Esophagus (tissue), 2 donors: ENCODE measurements around the gene JPT2. TPM values are rescaled to one million over a fixed set of nuclear protein-coding genes. Genes with fewer than 3 reads are reported as not detected.

Experiments
- H3K27ac ChIP-seq, 2 donors: one replicate each; pipeline ENCODE4 v1.5.1; 2013; ENCODE audit warnings: low read depth in 2 of 2, mild to moderate bottlenecking in 2 of 2, inconsistent platforms in 1 of 2, low read length in 1 of 2, moderate library complexity in 1 of 2
- H3K27me3 ChIP-seq, 2 donors: one replicate each; pipeline ENCODE4 v1.6.1; 2013; ENCODE audit warnings: low read length in 2 of 2, control low read depth in 1 of 2, mild to moderate bottlenecking in 1 of 2; ENCODE audit not compliant: insufficient read depth in 2 of 2, control insufficient read depth in 1 of 2
- H3K36me3 ChIP-seq, 2 donors: one replicate each; pipeline ENCODE4 v1.6.1; 2013; ENCODE audit warnings: low read length in 1 of 2; ENCODE audit not compliant: control insufficient read depth in 2 of 2, insufficient read depth in 2 of 2
- H3K4me1 ChIP-seq, 2 donors: one replicate each; pipeline ENCODE4 v1.6.1; 2013; ENCODE audit warnings: low read length in 1 of 2; ENCODE audit not compliant: control insufficient read depth in 2 of 2, insufficient read depth in 2 of 2
- H3K4me3 ChIP-seq, 2 donors: one replicate each; pipeline ENCODE4 v1.5.1; 2013; ENCODE audit warnings: low read length in 2 of 2, mild to moderate bottlenecking in 2 of 2, low read depth in 1 of 2, moderate library complexity in 1 of 2
- H3K9me3 ChIP-seq, 2 donors: one replicate each; pipeline ENCODE4 v1.6.1; 2013; ENCODE audit warnings: mild to moderate bottlenecking in 2 of 2, low read depth in 1 of 2, low read length in 1 of 2, moderate library complexity in 1 of 2; ENCODE audit not compliant: control insufficient read depth in 2 of 2, insufficient read depth in 1 of 2
- WGBS, 2 donors: extraction: QIAGEN DNeasy Blood & Tissue Kit; methylation state at CpG; one replicate each; pipeline ENCODE4 v1.1.7; 2013; 5-methylcytosine and 5-hydroxymethylcytosine counted together
- polyA plus RNA-seq, 2 donors: library from polyadenylated mRNA; stranded (reverse); fragments of 200-250 nt; gene quantifications; one replicate each; pipeline ENCODE4 v1.2.3, GENCODE V29; 2013
- donor health status: healthy with polysubstance abuse.
- donor health status: Bipolar disorder and iron deficiency.

The JPT2 gene
- polyA plus RNA-seq, 2 donors: 20.5 to 31.0 TPM

- H3K4me3 ChIP-seq: no peak overlapping the region
- 96 to 98% methylated on average over 6 to 8 of the region's 8 CpGs for WGBS, 2 donors
- no peaks in the 10 kb centered on the region for H3K9me3 ChIP-seq
- peaks cover 41 to 66% of the 10 kb centered on the region in 2 donors for H3K36me3 ChIP-seq
- no peak overlapping the region for H3K27ac ChIP-seq
- no peaks in the 10 kb centered on the region for H3K27me3 ChIP-seq
- H3K4me1 ChIP-seq: peaks cover 0 to 2% of the 10 kb centered on the region in 2 donors
These were observed 39.3 kb upstream of the JPT2 start for GRCh38 chr16:1638757-1639156.

GRCh38 chr16:1639282-1639681, 38.8 kb upstream of the JPT2 start:
- 79 to 84% methylated on average over 2 of the region's 2 CpGs for WGBS, 2 donors

GRCh38 chr16:1639860-1640259, 38.2 kb upstream of the JPT2 start:
- Histone ChIP-seq H3K4me3 (no peak overlapping the region), H3K9me3 (no peaks in the 10 kb centered on the region), H3K27ac (no peak overlapping the region), H3K36me3 (peaks cover 40 to 63% of the 10 kb centered on the region in 2 donors), H3K27me3 (no peaks in the 10 kb centered on the region), H3K4me1 (peaks cover 0 to 2% of the 10 kb centered on the region in 2 donors)
- WGBS, 2 donors: 80 to 89% methylated on average over 11 of the region's 11 CpGs

More at GRCh38 chr16:1639282-1639681, 38.8 kb upstream of the JPT2 start:
- Histone ChIP-seq H3K27me3 (no peaks in the 10 kb centered on the region), H3K4me1 (peaks cover 0 to 2% of the 10 kb centered on the region in 2 donors), H3K4me3 (no peak overlapping the region), H3K9me3 (no peaks in the 10 kb centered on the region), H3K36me3 (peaks cover 39 to 66% of the 10 kb centered on the region in 2 donors), H3K27ac (no peak overlapping the region)

GRCh38 chr16:1640261-1640941, 37.7 kb upstream of the JPT2 start:
- Histone ChIP-seq H3K36me3 (peaks cover 40 to 61% of the 10 kb centered on the region in 2 donors), H3K27ac (no peak overlapping the region)

GRCh38 chr16:1641261-1641660, 36.8 kb upstream of the JPT2 start:
- Histone ChIP-seq H3K27ac (no peak overlapping the region), H3K4me3 (no peak overlapping the region), H3K4me1 (peaks cover 2 to 6% of the 10 kb centered on the region in 2 donors), H3K36me3 (peaks cover 40 to 63% of the 10 kb centered on the region in 2 donors), H3K9me3 (no peaks in the 10 kb centered on the region), H3K27me3 (no peaks in the 10 kb centered on the region)
- WGBS, 2 donors: 93 to 96% methylated on average over 12 of the region's 12 CpGs

More at GRCh38 chr16:1640261-1640941, 37.7 kb upstream of the JPT2 start:
- Histone ChIP-seq H3K4me1 (peaks cover under 1 to 2% of the 10 kb centered on the region in 2 donors), H3K4me3 (no peak overlapping the region), H3K27me3 (no peaks in the 10 kb centered on the region), H3K9me3 (no peaks in the 10 kb centered on the region)
- WGBS, 2 donors: 78 to 83% methylated on average over 20 of the region's 20 CpGs

- H3K9me3 ChIP-seq: no peaks in the 10 kb centered on the region
- no peaks in the 10 kb centered on the region for H3K27me3 ChIP-seq
- 87 to 89% methylated on average over 5 of the region's 5 CpGs for WGBS, 2 donors
- no peak overlapping the region for H3K4me3 ChIP-seq
- H3K4me1 ChIP-seq: peaks cover 2 to 6% of the 10 kb centered on the region in 2 donors
- H3K36me3 ChIP-seq: peaks cover 40 to 59% of the 10 kb centered on the region in 2 donors
- H3K27ac ChIP-seq: no peak overlapping the region
These were observed 35.9 kb upstream of the JPT2 start for GRCh38 chr16:1642148-1642547.

- peaks cover 39 to 54% of the 10 kb centered on the region in 2 donors for H3K36me3 ChIP-seq
- H3K4me1 ChIP-seq: peaks cover 2 to 6% of the 10 kb centered on the region in 2 donors
- no peaks in the 10 kb centered on the region for H3K9me3 ChIP-seq
- 94 to 96% methylated on average over 11 of the region's 11 CpGs for WGBS, 2 donors
- H3K27me3 ChIP-seq: no peaks in the 10 kb centered on the region
- no peak overlapping the region for H3K27ac ChIP-seq
- H3K4me3 ChIP-seq: no peak overlapping the region
These were observed 35.3 kb upstream of the JPT2 start for GRCh38 chr16:1642753-1643152.

- Histone ChIP-seq H3K36me3 (peaks cover 33 to 47% of the 10 kb centered on the region in 2 donors), H3K4me3 (no peak overlapping the region), H3K4me1 (peaks cover 2 to 6% of the 10 kb centered on the region in 2 donors), H3K27ac (no peak overlapping the region), H3K9me3 (no peaks in the 10 kb centered on the region), H3K27me3 (no peaks in the 10 kb centered on the region)
- WGBS, 2 donors: 96 to 97% methylated on average over 12 of the region's 12 CpGs
These were observed 34.6 kb upstream of the JPT2 start for GRCh38 chr16:1643521-1643920.

GRCh38 chr16:1645914-1646525, 32.1 kb upstream of the JPT2 start:
- no peak overlapping the region for H3K4me3 ChIP-seq
- no peaks in the 10 kb centered on the region for H3K27me3 ChIP-seq
- WGBS, 2 donors: 45 to 57% methylated on average over 13 of the region's 13 CpGs
- peaks cover 2 to 6% of the 10 kb centered on the region in 2 donors for H3K4me1 ChIP-seq
- H3K36me3 ChIP-seq: peaks cover 20 to 35% of the 10 kb centered on the region in 2 donors
- H3K27ac ChIP-seq: peak overlapping the region in 1 of 2 donors; percentile 39
- H3K9me3 ChIP-seq: no peaks in the 10 kb centered on the region
